B cell (primary cell): ENCODE results near the gene ZSWIM4.

Experiments used
- EZH2 ChIP-seq: IDR thresholded peaks from 2 replicates; pipeline ENCODE4 v1.6.1; 2012; ENCODE audit warnings: borderline replicate concordance, low read depth, mild to moderate bottlenecking, moderate library complexity, low read length; ENCODE audit not compliant: insufficient read depth, poor library complexity, severe bottlenecking
- TF ChIP-seq, protein P1 (sequence below): fragments of 200-600 bp; IDR thresholded peaks from one replicate; pipeline ENCODE4 v1.8.0; 2022; ENCODE audit warnings: antibody characterized with exemption, mild to moderate bottlenecking

DNA sequence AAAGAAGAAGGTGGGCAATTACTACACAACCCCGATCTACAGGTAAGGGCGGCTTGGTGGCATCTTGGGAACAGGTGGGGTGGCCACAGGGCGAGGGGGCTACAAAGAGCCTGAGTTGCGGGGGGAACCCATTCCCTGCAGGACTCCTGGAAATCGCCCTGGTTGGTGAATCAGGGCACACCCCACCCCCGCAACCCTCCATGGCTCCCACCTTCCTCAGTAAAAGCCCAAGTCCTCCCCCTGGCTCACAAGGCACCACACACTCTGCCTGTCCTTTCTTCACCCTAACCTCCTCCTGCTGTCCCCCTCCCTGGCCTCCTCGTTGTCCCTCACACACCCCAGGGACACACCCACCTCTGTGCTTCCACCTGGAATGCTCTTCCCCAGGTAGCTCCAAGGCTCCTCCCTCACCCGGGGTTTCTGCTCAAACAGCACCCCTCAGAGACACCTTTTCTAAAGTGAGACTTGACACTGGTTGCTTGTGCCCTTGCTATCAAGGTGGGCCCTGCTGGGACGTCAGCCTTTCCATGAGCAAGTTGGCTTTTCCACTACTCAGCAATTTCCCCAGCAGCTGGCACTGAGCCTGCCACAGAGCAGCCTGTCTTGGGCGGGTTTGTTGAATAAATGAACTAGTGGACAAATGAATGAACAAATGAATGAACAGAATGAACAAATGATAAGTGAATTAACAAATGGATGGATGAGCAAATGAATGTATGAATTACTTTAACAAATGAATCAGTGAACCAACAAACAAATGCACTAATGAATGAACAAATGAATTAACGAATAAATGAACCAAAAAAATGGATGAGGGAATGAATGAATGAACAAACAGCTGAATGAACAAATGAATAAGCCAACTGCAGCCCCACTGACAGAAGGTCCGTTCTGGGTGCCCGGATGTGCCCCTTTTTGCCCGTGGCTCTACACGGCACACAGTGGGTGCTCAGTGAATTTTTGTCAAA, 37.2 kb upstream of the ZSWIM4 start:
- TF ChIP-seq, protein P1, sequence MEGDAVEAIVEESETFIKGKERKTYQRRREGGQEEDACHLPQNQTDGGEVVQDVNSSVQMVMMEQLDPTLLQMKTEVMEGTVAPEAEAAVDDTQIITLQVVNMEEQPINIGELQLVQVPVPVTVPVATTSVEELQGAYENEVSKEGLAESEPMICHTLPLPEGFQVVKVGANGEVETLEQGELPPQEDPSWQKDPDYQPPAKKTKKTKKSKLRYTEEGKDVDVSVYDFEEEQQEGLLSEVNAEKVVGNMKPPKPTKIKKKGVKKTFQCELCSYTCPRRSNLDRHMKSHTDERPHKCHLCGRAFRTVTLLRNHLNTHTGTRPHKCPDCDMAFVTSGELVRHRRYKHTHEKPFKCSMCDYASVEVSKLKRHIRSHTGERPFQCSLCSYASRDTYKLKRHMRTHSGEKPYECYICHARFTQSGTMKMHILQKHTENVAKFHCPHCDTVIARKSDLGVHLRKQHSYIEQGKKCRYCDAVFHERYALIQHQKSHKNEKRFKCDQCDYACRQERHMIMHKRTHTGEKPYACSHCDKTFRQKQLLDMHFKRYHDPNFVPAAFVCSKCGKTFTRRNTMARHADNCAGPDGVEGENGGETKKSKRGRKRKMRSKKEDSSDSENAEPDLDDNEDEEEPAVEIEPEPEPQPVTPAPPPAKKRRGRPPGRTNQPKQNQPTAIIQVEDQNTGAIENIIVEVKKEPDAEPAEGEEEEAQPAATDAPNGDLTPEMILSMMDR, result no peak
- TF ChIP-seq EZH2, result no peak
